Measurements from ENCODE around the gene PPP1R36. TPM values are rescaled to one million over a fixed set of nuclear protein-coding genes. Genes with fewer than 3 reads are reported as not detected.

The PPP1R36 gene
- total RNA-seq, 1 donor from 2014 or later, result not detected

DNA sequence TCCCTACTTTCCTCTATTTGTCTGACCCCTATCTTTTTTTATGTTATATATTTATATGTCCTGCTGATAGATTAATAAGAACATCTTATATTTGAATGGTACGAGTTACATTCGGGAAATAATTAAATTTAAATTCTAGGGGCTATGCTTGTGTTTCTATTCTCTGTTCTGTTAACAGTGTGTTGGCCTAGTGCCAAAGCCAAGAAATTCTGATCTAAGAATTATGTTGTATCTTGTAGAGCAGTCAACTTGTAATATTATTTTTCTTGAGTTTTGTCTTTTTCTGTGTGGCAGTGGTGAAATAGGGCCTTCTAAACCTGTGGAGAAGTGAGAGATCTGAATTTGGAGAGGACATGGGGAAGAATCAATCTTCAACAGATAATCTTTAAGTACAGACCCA lies 18.2 kb upstream of the PPP1R36 start:
- no peaks in the 10 kb centered on the region for H3K4me1 Mint-ChIP-seq (ENCODE audit: low read depth)
- H3K36me3 Mint-ChIP-seq (ENCODE audit: low read depth), result peaks cover 12% of the 10 kb centered on the region
- intact Hi-C loops (cut with micrococcal nuclease), result no loop called here
- H3K27ac Mint-ChIP-seq, result no peak overlapping the region
- DNase-seq (ENCODE audit: low spot score), result no peak
- H3K27me3 Mint-ChIP-seq (ENCODE audit: insufficient read depth), result no peaks in the 10 kb centered on the region
- no peaks in the 10 kb centered on the region for H3K9me3 Mint-ChIP-seq
- H3K4me3 Mint-ChIP-seq, result no peak overlapping the region

DNA sequence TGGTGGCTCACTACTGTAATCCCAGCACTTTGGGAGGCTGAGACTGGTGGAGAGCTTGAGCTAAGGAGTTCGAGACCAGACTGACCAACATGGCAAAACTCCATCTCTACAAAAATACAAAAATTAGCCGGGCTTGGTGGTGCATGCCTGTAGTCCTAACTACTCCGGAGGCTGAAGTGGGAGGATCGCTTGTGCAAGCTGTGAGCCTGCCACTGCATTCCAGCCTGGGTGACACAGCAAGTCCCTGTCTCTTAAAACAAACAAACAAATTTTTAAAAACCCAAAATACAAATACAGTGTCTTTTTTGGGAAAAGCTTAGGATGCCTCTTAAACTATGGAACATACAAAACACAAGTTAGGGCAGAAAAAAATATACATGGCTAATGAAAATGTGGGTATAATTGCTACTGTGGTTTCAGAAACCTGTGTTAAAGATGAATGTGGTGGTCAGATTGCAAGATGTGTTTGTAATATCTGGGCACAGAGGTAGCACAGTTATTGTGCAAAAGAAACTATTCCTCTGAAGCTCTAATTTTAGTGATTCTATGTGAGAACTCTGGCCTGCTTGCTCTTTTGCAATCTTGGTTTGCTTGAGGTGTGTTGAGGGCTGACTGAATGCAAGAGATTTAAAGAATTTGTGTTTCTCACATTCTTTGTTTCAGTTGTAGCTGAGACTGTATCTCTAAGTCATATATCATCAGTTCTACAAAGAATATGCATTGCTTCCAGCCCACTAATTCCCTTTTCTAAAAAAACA lies 13.1 kb upstream of the PPP1R36 start:
- H3K27ac Mint-ChIP-seq, result no peak overlapping the region
- H3K4me1 Mint-ChIP-seq (ENCODE audit: low read depth), result peaks cover 25% of the 10 kb centered on the region
- H3K4me3 Mint-ChIP-seq, result no peak overlapping the region
- peaks cover 25% of the 10 kb centered on the region for H3K27me3 Mint-ChIP-seq (ENCODE audit: insufficient read depth)
- H3K9me3 Mint-ChIP-seq, result peaks cover 6% of the 10 kb centered on the region
- intact Hi-C loops (cut with micrococcal nuclease), result no loop called here
- peaks cover 4% of the 10 kb centered on the region for H3K36me3 Mint-ChIP-seq (ENCODE audit: low read depth)
- no peak for DNase-seq (ENCODE audit: low spot score)

DNA sequence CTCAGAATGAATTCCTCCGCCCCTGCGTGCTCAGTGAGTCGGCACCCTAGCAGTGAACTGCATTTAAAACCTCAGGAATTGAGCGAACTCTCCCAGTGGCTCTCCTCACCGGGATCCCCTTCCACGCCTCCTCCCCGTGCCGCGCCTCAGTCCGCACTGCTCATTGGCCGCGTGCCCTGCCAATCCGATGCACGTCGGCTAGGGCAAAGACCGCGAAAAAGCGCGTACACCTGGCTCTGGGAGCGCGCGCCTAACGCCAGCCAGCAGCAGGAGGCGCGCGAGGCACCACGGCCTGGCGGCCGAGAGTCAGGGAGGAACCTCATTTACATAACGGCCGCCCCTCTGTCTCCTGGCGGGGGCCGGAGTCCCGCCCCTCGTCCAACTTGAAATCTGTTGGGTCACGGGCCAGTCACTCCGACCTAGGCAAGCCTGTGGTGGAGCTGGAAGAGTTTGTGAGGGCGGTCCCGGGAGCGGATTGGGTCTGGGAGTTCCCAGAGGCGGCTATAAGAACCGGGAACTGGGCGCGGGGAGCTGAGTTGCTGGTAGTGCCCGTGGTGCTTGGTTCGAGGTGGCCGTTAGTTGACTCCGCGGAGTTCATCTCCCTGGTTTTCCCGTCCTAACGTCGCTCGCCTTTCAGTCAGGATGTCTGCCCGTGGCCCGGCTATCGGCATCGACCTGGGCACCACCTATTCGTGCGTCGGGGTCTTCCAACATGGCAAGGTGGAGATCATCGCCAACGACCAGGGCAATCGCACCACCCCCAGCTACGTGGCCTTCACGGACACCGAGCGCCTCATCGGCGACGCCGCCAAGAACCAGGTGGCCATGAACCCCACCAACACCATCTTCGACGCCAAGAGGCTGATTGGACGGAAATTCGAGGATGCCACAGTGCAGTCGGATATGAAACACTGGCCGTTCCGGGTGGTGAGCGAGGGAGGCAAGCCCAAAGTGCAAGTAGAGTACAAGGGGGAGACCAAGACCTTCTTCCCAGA lies 9.3 kb upstream of the PPP1R36 start, which contains the start of gene HSPA2:
HSPA2 (plus strand) TSS at position 534 of the 995 bp plus-strand sequence; CDS start at position 643, 109 bp downstream.
- peak; percentile 94 for DNase-seq (ENCODE audit: low spot score)
- peaks cover 42% of the 10 kb centered on the region for H3K4me1 Mint-ChIP-seq (ENCODE audit: low read depth)
- peaks cover 56% of the 10 kb centered on the region for H3K27me3 Mint-ChIP-seq (ENCODE audit: insufficient read depth)
- H3K27ac Mint-ChIP-seq, result peak within 1 kb of the TSS; percentile 92
- H3K9me3 Mint-ChIP-seq, result peaks cover 11% of the 10 kb centered on the region
- H3K4me3 Mint-ChIP-seq, result peak within 1 kb of the TSS; percentile 91
- peaks cover 10% of the 10 kb centered on the region for H3K36me3 Mint-ChIP-seq (ENCODE audit: low read depth)
- intact Hi-C loops (cut with micrococcal nuclease), result loop anchor here (1.0 to 10.0 kb wide), 10 partner anchors 8 to 374 kb away; partner anchors contain the start of genes CHURC1, MTHFD1 and ZBTB25

DNA sequence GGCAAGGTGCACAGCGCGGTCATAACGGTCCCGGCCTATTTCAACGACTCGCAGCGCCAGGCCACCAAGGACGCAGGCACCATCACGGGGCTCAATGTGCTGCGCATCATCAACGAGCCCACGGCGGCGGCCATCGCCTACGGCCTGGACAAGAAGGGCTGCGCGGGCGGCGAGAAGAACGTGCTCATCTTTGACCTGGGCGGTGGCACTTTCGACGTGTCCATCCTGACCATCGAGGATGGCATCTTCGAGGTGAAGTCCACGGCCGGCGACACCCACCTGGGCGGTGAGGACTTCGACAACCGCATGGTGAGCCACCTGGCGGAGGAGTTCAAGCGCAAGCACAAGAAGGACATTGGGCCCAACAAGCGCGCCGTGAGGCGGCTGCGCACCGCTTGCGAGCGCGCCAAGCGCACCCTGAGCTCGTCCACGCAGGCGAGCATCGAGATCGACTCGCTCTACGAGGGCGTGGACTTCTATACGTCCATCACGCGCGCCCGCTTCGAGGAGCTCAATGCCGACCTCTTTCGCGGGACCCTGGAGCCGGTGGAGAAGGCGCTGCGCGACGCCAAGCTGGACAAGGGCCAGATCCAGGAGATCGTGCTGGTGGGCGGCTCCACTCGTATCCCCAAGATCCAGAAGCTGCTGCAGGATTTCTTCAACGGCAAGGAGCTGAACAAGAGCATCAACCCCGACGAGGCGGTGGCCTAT lies 8.3 kb upstream of the PPP1R36 start:
- peak overlapping the region; percentile 91 for H3K4me3 Mint-ChIP-seq
- intact Hi-C loops (cut with micrococcal nuclease), result loop anchor here (5.0 to 10.0 kb wide), 3 partner anchors 166 to 343 kb away; no protein-coding TSS in a partner anchor
- H3K27me3 Mint-ChIP-seq (ENCODE audit: insufficient read depth), result peaks cover 58% of the 10 kb centered on the region
- H3K4me1 Mint-ChIP-seq (ENCODE audit: low read depth), result peaks cover 42% of the 10 kb centered on the region
- peak; percentile 8 for DNase-seq (ENCODE audit: low spot score)
- H3K9me3 Mint-ChIP-seq, result peaks cover 11% of the 10 kb centered on the region
- H3K36me3 Mint-ChIP-seq (ENCODE audit: low read depth), result peaks cover 10% of the 10 kb centered on the region
- peak overlapping the region; percentile 92 for H3K27ac Mint-ChIP-seq

DNA sequence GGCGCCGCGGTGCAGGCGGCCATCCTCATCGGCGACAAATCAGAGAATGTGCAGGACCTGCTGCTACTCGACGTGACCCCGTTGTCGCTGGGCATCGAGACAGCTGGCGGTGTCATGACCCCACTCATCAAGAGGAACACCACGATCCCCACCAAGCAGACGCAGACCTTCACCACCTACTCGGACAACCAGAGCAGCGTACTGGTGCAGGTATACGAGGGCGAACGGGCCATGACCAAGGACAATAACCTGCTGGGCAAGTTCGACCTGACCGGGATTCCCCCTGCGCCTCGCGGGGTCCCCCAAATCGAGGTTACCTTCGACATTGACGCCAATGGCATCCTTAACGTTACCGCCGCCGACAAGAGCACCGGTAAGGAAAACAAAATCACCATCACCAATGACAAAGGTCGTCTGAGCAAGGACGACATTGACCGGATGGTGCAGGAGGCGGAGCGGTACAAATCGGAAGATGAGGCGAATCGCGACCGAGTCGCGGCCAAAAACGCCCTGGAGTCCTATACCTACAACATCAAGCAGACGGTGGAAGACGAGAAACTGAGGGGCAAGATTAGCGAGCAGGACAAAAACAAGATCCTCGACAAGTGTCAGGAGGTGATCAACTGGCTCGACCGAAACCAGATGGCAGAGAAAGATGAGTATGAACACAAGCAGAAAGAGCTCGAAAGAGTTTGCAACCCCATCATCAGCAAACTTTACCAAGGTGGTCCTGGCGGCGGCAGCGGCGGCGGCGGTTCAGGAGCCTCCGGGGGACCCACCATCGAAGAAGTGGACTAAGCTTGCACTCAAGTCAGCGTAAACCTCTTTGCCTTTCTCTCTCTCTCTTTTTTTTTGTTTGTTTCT lies 7.6 kb upstream of the PPP1R36 start:
- H3K4me3 Mint-ChIP-seq, result peak overlapping the region; percentile 75
- H3K27ac Mint-ChIP-seq, result no peak overlapping the region
- DNase-seq (ENCODE audit: low spot score), result no peak
- H3K27me3 Mint-ChIP-seq (ENCODE audit: insufficient read depth), result peaks cover 57% of the 10 kb centered on the region
- peaks cover 10% of the 10 kb centered on the region for H3K36me3 Mint-ChIP-seq (ENCODE audit: low read depth)
- peaks cover 11% of the 10 kb centered on the region for H3K9me3 Mint-ChIP-seq
- H3K4me1 Mint-ChIP-seq (ENCODE audit: low read depth), result peaks cover 42% of the 10 kb centered on the region
- intact Hi-C loops (cut with micrococcal nuclease), result loop anchor here (5.0 to 10.0 kb wide), 3 partner anchors 165 to 343 kb away; no protein-coding TSS in a partner anchor

DNA sequence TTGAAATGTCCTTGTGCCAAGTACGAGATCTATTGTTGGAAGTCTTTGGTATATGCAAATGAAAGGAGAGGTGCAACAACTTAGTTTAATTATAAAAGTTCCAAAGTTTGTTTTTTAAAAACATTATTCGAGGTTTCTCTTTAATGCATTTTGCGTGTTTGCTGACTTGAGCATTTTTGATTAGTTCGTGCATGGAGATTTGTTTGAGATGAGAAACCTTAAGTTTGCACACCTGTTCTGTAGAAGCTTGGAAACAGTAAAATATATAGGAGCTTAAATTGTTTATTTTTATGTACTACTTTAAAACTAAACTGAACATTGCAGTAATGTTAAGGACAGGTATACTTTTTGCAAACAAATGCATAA lies 6.9 kb upstream of the PPP1R36 start:
- peaks cover 10% of the 10 kb centered on the region for H3K36me3 Mint-ChIP-seq (ENCODE audit: low read depth)
- H3K27ac Mint-ChIP-seq, result no peak overlapping the region
- DNase-seq (ENCODE audit: low spot score), result no peak
- H3K4me1 Mint-ChIP-seq (ENCODE audit: low read depth), result peaks cover 42% of the 10 kb centered on the region
- intact Hi-C loops (cut with micrococcal nuclease), result loop anchor here (5.0 to 10.0 kb wide), 3 partner anchors 164 to 342 kb away; no protein-coding TSS in a partner anchor
- peaks cover 11% of the 10 kb centered on the region for H3K9me3 Mint-ChIP-seq
- H3K4me3 Mint-ChIP-seq, result peak overlapping the region; percentile 75
- H3K27me3 Mint-ChIP-seq (ENCODE audit: insufficient read depth), result peaks cover 59% of the 10 kb centered on the region

DNA sequence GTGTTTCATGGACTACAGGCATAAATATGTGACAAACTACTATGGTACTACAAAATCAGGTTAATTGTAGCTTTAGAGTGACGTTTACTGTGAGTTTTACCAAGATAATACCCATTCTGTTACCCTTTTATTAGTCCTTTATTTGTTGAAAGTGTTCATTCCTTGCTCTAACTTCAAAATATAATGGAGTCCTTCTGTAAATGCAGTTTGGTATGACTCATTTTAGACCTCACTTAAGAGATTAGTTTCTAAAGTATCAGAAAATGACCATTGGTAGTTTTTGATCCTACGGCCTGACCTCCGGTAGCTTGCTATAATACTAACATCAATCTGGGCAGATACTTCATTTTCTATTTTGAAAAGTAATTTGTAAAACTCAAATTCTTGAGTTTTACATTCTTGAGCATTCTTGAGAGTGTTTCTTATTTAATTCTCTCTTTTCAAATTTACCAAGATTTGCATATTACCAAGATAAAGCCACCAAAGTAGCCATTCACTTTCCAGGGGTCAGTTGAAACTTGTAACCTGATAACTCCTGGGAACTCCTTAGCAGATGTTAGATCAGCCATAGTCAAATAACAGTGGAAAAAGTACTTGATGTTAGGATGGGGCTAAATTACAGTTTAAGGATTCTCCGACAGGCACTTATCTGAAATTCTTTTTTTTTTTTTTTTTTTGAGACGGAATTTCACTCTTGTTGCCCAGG lies 5.0 kb upstream of the PPP1R36 start:
- Mint-ChIP-seq H3K4me3 (no peak overlapping the region), H3K27ac (no peak overlapping the region), H3K27me3 (ENCODE audit: insufficient read depth) (peaks cover 65% of the 10 kb centered on the region), H3K9me3 (peaks cover 8% of the 10 kb centered on the region), H3K4me1 (ENCODE audit: low read depth) (peaks cover 45% of the 10 kb centered on the region), H3K36me3 (ENCODE audit: low read depth) (peaks cover 10% of the 10 kb centered on the region)
- no peak for DNase-seq (ENCODE audit: low spot score)
- intact Hi-C loops (cut with micrococcal nuclease), result loop anchor here (5.0 to 10.0 kb wide), 3 partner anchors 163 to 340 kb away; no protein-coding TSS in a partner anchor

DNA sequence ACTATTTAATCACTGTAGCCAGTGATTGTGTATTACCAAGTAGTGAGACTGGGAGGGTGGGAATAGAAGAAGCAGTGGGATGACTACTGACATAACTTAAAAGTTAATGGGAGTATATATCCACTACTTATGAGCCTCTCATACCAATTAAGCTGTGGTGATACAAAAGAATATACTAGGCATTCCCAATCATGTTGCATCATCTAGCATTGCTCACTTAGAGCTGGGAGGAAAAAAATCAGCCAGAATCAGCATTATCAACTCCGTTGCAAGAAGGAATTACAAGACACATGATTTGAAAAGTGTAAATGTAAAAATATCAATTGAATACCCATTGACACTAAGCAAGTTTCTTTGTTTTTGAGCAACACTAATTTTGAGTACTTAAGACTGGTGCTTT lies 745 bp upstream of the PPP1R36 start:
- Mint-ChIP-seq H3K4me3 (peak overlapping the region; percentile 23), H3K4me1 (ENCODE audit: low read depth) (peaks cover 16% of the 10 kb centered on the region), H3K27ac (no peak overlapping the region), H3K27me3 (ENCODE audit: insufficient read depth) (peaks cover 57% of the 10 kb centered on the region), H3K36me3 (ENCODE audit: low read depth) (peaks cover 2% of the 10 kb centered on the region), H3K9me3 (no peaks in the 10 kb centered on the region)
- no peak for DNase-seq (ENCODE audit: low spot score)
- intact Hi-C loops (cut with micrococcal nuclease), result loop anchor here (10.0 kb wide), 2 partner anchors 216 to 336 kb away; no protein-coding TSS in a partner anchor

DNA sequence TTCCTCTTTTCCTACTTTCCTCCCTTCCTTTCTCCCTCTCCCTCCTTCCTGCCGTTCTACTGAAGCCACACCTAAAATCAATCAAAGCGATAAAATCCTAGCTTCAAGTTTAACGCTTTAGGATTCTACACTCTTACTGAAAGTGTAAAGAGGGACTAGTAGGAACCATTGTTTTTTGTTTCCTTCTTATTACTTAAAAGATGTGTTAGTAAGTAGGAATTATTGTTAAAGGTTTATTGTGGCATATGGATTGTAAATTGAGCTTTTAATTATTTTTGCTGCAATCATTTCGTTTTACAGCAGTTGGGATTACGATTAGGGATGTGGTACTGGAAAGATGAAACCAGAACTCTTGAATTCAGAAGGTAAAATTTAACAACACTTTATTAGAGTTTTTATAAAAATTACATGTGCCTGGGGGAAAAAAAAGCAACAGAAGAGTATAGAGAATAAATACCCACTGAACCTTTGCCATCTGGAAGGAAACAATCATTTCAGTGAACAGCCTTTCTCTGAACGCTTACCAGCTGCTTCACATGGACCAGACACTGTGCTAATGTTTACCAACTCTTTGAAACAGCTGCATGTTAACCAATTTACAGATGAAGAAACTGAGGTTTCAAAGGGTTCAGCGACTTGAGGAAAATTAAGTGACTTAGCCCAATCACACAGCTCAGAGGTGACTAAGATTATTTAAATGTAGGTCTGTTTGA lies 1.0 kb downstream of the PPP1R36 start:
- Mint-ChIP-seq H3K27ac (peak overlapping the region; percentile 51), H3K9me3 (no peaks in the 10 kb centered on the region), H3K36me3 (ENCODE audit: low read depth) (no peaks in the 10 kb centered on the region), H3K27me3 (ENCODE audit: insufficient read depth) (peaks cover 47% of the 10 kb centered on the region), H3K4me1 (ENCODE audit: low read depth) (peaks cover 16% of the 10 kb centered on the region), H3K4me3 (peak overlapping the region; percentile 55)
- intact Hi-C loops (cut with micrococcal nuclease), result no loop called here
- DNase-seq (ENCODE audit: low spot score), result no peak

DNA sequence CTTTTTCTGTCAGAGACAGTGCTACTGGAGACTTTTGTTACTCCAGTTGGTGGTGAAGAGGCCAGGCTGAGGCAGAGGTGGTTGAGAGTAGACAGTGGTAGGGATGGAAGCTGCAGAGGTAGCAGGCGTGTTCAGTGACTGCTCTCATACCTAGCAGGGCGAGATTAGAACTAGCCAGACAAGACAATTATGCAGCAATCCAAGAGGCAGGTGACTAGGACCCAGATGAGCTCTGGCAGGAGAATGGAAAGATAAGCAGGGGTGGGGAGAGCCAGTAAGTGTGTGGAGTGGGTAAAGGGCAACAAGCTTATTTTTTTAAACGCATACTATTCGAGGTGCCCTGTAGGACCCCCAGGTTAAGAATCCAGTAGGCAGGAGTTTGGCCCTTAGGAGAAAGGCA lies 4.8 kb downstream of the PPP1R36 start:
- Mint-ChIP-seq H3K36me3 (ENCODE audit: low read depth) (no peaks in the 10 kb centered on the region), H3K9me3 (no peaks in the 10 kb centered on the region), H3K27me3 (ENCODE audit: insufficient read depth) (peaks cover 38% of the 10 kb centered on the region), H3K4me3 (no peak overlapping the region), H3K27ac (no peak overlapping the region), H3K4me1 (ENCODE audit: low read depth) (peaks cover 8% of the 10 kb centered on the region)
- no peak for DNase-seq (ENCODE audit: low spot score)
- intact Hi-C loops (cut with micrococcal nuclease), result no loop called here

DNA sequence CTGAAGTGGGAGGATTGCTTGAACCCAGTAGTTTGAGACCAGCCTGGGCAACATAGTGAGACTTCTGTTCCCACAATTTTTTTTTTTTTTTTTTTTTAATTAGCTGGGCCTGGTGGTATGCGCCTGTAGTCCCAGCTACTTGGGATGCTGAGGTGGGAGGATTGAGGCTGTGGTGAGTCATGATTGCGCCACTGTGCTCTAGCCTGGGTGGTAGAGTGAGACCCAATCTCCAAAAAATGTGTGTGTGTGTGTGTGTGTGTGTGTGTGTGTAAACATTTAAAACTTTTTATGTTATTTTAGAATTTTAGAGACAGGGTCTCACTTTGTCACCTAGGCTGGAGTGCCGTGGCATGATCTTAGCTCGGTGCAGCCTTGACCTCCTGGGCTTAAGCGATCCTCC lies 6.8 kb downstream of the PPP1R36 start:
- DNase-seq (ENCODE audit: low spot score), result no peak
- Mint-ChIP-seq H3K9me3 (no peaks in the 10 kb centered on the region), H3K27me3 (ENCODE audit: insufficient read depth) (peaks cover 25% of the 10 kb centered on the region), H3K27ac (no peak overlapping the region), H3K36me3 (ENCODE audit: low read depth) (no peaks in the 10 kb centered on the region), H3K4me3 (no peak overlapping the region), H3K4me1 (ENCODE audit: low read depth) (peaks cover 13% of the 10 kb centered on the region)
- intact Hi-C loops (cut with micrococcal nuclease), result no loop called here

Data from activated T-helper 1 cell treated with anti-CD3 and anti-CD28 coated beads, Interleukin-12 subunit alpha, Interleukin-12 subunit beta, Interleukin-2, Interleukin-4 antibody, amounts not matched to agents 30 ng/mL and 10 ng/mL and 1 ng/mL, durations not matched to agents 14 hours and 24 hours and 36 hours (primary cell).